Caco-2 (cell line): ENCODE results near the gene KLHL5. TPM values are rescaled to one million over a fixed set of nuclear protein-coding genes. Genes with fewer than 3 reads are reported as not detected.

Source experiments
- BruUV-seq: library from RNA; stranded (reverse); fragments of 400-500 nt; replicated peaks from 2 replicates; lab custom pipeline; 2021; lab: Mats Ljungman, UMichigan
- CTCF ChIA-PET: fragments of 300-600 bp; sonication (Branson Sonifier 250); formaldehyde crosslinking; loops from one replicate; lab custom pipeline; 2022; ENCODE audit warnings: antibody characterized with exemption; lab: Charles Lee
- POLR2A ChIA-PET: fragments of 300-600 bp; sonication (Branson Sonifier 250); formaldehyde crosslinking; loops from one replicate; lab custom pipeline; 2022; ENCODE audit warnings: antibody characterized with exemption; lab: Charles Lee
- DNase-seq, 2 experiments: peaks; one replicate each; pipeline versions ENCODE4 v3.0.0 to v3.0.0-alpha.2; 2020 to 2022
- H3K27me3 ChIP-seq: replicated peaks from 2 replicates; pipeline ENCODE4 v1.6.0; 2011; ENCODE audit warnings: low read length; ENCODE audit not compliant: control insufficient read depth, insufficient read depth
- H3K36me3 ChIP-seq: 2 replicates; pipeline ENCODE4 v1.5.1; 2011; ENCODE audit warnings: low read length; ENCODE audit not compliant: control insufficient read depth, insufficient read depth
- H3K4me1 ChIP-seq: fragments of 250-450 bp; sonication (Bioruptor Pico); 2 replicates; pipeline ENCODE4 v1.5.1; 2020; ENCODE audit warnings: mild to moderate bottlenecking
- H3K4me3 ChIP-seq: 2 replicates; pipeline ENCODE4 v1.5.1; 2011; ENCODE audit warnings: low read depth, mild to moderate bottlenecking, control low read depth, low read length
- H3K9me3 ChIP-seq: fragments of 250-450 bp; sonication (Bioruptor Pico); 2 replicates; pipeline ENCODE4 v1.5.1; 2020; ENCODE audit warnings: mild to moderate bottlenecking, moderate library complexity
- H3K27ac Mint-ChIP-seq: one replicate; pipeline ENCODE4 v1.8.0; 2022; ENCODE audit warnings: mixed read lengths; ENCODE audit not compliant: unreplicated experiment
- H3K27me3 Mint-ChIP-seq: one replicate; pipeline ENCODE4 v1.8.0; 2022; ENCODE audit warnings: mixed read lengths; ENCODE audit not compliant: insufficient read depth, unreplicated experiment
- H3K36me3 Mint-ChIP-seq: one replicate; pipeline ENCODE4 v1.8.0; 2022; ENCODE audit warnings: mild to moderate bottlenecking, mixed read lengths; ENCODE audit not compliant: insufficient read depth, unreplicated experiment
- H3K4me1 Mint-ChIP-seq: one replicate; pipeline ENCODE4 v1.8.0; 2022; ENCODE audit warnings: low read depth, mixed read lengths; ENCODE audit not compliant: unreplicated experiment
- H3K4me3 Mint-ChIP-seq: one replicate; pipeline ENCODE4 v1.8.0; 2022; ENCODE audit warnings: mild to moderate bottlenecking, moderate library complexity, mixed read lengths; ENCODE audit not compliant: unreplicated experiment
- H3K9me3 Mint-ChIP-seq: one replicate; pipeline ENCODE4 v1.8.0; 2022; ENCODE audit warnings: mixed read lengths; ENCODE audit not compliant: unreplicated experiment
- intact Hi-C: fragments of 100-400 bp; cut with micrococcal nuclease; formaldehyde crosslinking; loops from one replicate; pipeline ENCODE4 v1.10.0; 2022; ENCODE audit not compliant: unreplicated experiment
- total RNA-seq: library from RNA; stranded (reverse); gene quantifications from 2 replicates; pipeline ENCODE4 v1.2.3, GENCODE V29; 2022
- TF ChIP-seq, protein P1 (sequence below), 2 experiments: fragments of 200-600 bp in 1 of 2; IDR thresholded peaks; 1 replicate in 1 of 2; 2 replicates in 1 of 2; pipeline versions ENCODE4 v1.5.1 to v1.8.0; 2011 to 2022; ENCODE audit warnings: antibody characterized with exemption in 1 of 2, control low read depth in 1 of 2, inconsistent platforms in 1 of 2, low read depth in 1 of 2, low read length in 1 of 2, mild to moderate bottlenecking in 1 of 2, moderate library complexity in 1 of 2; ENCODE audit not compliant: insufficient read depth in 1 of 2, severe bottlenecking in 1 of 2, unreplicated experiment in 1 of 2

Gene KLHL5
- total RNA-seq, 1 experiment from 2014 or later = 96.5 TPM

DNA sequence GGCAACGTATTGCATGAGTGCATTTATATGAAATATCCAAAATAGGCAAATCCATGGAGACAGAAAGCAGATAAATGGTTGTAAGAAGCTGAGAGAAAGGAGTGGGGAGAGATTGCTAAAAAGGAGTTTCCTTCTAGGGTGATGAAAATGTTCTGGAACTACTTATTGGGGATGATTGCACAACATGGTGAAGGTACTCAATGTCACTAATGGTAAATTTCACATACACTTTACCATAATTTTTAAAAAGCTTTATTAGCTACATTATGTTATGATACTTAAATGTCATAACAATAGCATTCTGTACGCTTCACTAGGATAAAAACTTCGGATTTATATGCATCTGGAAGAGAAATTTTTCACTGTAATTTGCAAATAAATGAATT is 63.6 kb downstream of the KLHL5 start:
- no peaks in the 10 kb centered on the region for H3K4me1 Mint-ChIP-seq

DNA sequence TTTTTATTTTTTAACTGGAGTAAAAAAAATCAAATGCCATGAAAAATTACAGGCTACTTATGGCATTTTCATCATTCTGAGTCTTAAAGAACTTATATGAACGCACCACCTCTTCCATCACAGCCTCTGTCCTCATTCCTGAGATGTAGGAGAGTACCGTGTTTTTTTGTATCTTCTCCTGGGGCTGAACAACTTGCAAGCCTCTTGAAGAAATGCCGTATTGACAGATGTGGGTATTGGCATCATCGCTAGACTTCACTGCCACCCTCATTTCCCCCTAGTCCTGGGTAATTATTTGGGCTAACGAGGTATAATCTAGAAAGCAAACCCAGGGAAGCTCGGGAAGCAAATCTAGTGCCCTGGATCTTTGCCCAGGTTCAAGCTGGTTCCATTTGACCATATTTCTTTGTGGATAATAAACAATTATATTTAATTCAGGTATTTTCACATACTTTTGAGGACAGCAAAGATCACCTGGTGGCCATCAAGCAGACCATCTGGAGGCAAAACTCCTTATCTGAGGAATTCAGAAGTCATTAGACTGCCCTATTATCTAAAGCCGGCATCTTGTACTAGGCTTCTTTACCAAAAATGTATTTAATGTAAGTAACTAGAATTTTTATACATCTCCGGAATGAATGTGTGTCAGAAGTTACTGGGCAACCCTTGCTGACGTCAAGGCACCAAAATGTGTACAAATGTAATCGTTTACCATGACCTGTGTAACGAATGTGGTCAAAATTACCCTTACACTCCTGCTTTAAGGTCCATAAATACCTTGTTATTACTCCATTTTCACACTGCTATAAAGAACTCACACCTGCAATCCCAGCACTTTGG is 64.4 kb downstream of the KLHL5 start:
- Mint-ChIP-seq H3K4me3 (no peak overlapping the region), H3K27ac (no peak overlapping the region), H3K36me3 (peaks cover 11% of the 10 kb centered on the region), H3K9me3 (no peaks in the 10 kb centered on the region), H3K4me1 (no peaks in the 10 kb centered on the region), H3K27me3 (no peaks in the 10 kb centered on the region)
- no peaks in the 10 kb centered on the region for H3K4me1 ChIP-seq
- H3K27me3 ChIP-seq = no peaks in the 10 kb centered on the region
- DNase-seq = no peak
- BruUV-seq = no TSS peak
- H3K9me3 ChIP-seq = no peaks in the 10 kb centered on the region
- no peak overlapping the region for H3K4me3 ChIP-seq
- ChIA-PET POLR2A (no interaction called here), CTCF (interaction anchor here (0.7 to 1.3 kb wide), 2 partner anchors 37 to 224 kb away, joined by 3 read pairs; no protein-coding TSS in a partner anchor)
- H3K36me3 ChIP-seq = no peaks in the 10 kb centered on the region
- TF ChIP-seq, protein P1, sequence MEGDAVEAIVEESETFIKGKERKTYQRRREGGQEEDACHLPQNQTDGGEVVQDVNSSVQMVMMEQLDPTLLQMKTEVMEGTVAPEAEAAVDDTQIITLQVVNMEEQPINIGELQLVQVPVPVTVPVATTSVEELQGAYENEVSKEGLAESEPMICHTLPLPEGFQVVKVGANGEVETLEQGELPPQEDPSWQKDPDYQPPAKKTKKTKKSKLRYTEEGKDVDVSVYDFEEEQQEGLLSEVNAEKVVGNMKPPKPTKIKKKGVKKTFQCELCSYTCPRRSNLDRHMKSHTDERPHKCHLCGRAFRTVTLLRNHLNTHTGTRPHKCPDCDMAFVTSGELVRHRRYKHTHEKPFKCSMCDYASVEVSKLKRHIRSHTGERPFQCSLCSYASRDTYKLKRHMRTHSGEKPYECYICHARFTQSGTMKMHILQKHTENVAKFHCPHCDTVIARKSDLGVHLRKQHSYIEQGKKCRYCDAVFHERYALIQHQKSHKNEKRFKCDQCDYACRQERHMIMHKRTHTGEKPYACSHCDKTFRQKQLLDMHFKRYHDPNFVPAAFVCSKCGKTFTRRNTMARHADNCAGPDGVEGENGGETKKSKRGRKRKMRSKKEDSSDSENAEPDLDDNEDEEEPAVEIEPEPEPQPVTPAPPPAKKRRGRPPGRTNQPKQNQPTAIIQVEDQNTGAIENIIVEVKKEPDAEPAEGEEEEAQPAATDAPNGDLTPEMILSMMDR (IDR thresholded peaks at IDR 0.05; ENCODE audit: insufficient read depth in 1 of 2, low read depth in 1 of 2, low read length in 1 of 2, severe bottlenecking in 1 of 2, unreplicated experiment in 1 of 2) = no peak
- intact Hi-C loops = no loop called here

More for the DNA sequence above, 63.6 kb downstream of the KLHL5 start:
- POLR2A ChIA-PET = no interaction called here
- no peaks in the 10 kb centered on the region for H3K36me3 ChIP-seq
- DNase-seq = no peak
- H3K4me1 ChIP-seq = no peaks in the 10 kb centered on the region
- Mint-ChIP-seq H3K9me3 (no peaks in the 10 kb centered on the region), H3K27me3 (no peaks in the 10 kb centered on the region), H3K27ac (no peak overlapping the region), H3K36me3 (peaks cover 11% of the 10 kb centered on the region), H3K4me3 (no peak overlapping the region)
- BruUV-seq = no TSS peak
- intact Hi-C loops = no loop called here
- CTCF ChIA-PET = no interaction called here
- no peaks in the 10 kb centered on the region for H3K9me3 ChIP-seq
- TF ChIP-seq, protein P1 (IDR thresholded peaks at IDR 0.05; ENCODE audit: insufficient read depth in 1 of 2, low read depth in 1 of 2, low read length in 1 of 2, severe bottlenecking in 1 of 2, unreplicated experiment in 1 of 2) = no peak
- no peaks in the 10 kb centered on the region for H3K27me3 ChIP-seq
- no peak overlapping the region for H3K4me3 ChIP-seq

DNA sequence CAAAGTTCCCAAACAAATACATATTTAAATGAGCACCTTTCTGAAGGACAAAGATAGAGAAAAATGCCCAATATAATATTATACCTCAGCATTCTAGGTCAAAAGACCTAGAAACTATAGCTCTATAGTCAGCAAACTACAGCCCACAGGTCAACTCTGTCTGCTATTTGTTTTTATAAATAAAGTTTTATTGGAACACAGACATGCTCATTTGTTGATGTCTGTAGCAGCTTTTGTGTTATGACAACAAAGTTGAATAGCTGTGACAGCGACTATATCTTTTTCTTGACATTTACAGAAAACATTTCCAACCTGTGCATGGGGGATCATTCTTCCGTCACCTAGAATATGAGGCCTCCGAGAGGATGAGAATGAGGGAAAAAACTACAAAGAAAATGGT is 71.6 kb downstream of the KLHL5 start:
- Histone ChIP-seq H3K36me3 (no peaks in the 10 kb centered on the region), H3K4me1 (peaks cover 8% of the 10 kb centered on the region; the same call in 1 of the 2 replicates), H3K27me3 (no peaks in the 10 kb centered on the region), H3K4me3 (no peak overlapping the region), H3K9me3 (no peaks in the 10 kb centered on the region)
- Mint-ChIP-seq H3K36me3 (peaks cover 11% of the 10 kb centered on the region), H3K9me3 (no peaks in the 10 kb centered on the region), H3K4me3 (no peak overlapping the region), H3K27me3 (no peaks in the 10 kb centered on the region), H3K4me1 (no peaks in the 10 kb centered on the region), H3K27ac (no peak overlapping the region)
- DNase-seq = no peak
- no TSS peak for BruUV-seq
- TF ChIP-seq, protein P1 (IDR thresholded peaks at IDR 0.05; ENCODE audit: insufficient read depth in 1 of 2, low read depth in 1 of 2, low read length in 1 of 2, severe bottlenecking in 1 of 2, unreplicated experiment in 1 of 2) = no peak
- intact Hi-C loops = no loop called here
- ChIA-PET POLR2A (no interaction called here), CTCF (interaction anchor here (0.7 to 2.7 kb wide), 2 partner anchors 228 to 230 kb away, joined by 3 to 85 read pairs; no protein-coding TSS in a partner anchor)
